Neural cell (in vitro differentiated cells): ENCODE measurements around the gene CMTM7. TPM values are rescaled to one million over a fixed set of nuclear protein-coding genes. Genes with fewer than 3 reads are reported as not detected.

Source experiments
- H2AFZ ChIP-seq: fragments of 200-600, 300-800 bp; sonication (generic), shearing (Covaris generic); 2 replicates; pipeline ENCODE4 v1.6.0; 2014; ENCODE audit warnings: low read depth, mild to moderate bottlenecking, antibody characterized with exemption, low read length, moderate library complexity
- H3F3A ChIP-seq: fragments of 200-600 bp; shearing (Covaris generic); 2 replicates; pipeline ENCODE4 v1.6.1; 2016; ENCODE audit warnings: mild to moderate bottlenecking, moderate library complexity, mixed read lengths, antibody characterized with exemption, low read length; ENCODE audit not compliant: insufficient read depth, poor library complexity, severe bottlenecking
- H3K27ac ChIP-seq: fragments of 200-600, 300-800 bp; sonication (generic), shearing (Covaris generic); 2 replicates; pipeline ENCODE4 v1.5.1; 2014; ENCODE audit warnings: mild to moderate bottlenecking, low read length, moderate library complexity
- H3K27me3 ChIP-seq: fragments of 300-800, 200-600 bp; sonication (generic), shearing (Covaris generic); 2 replicates; pipeline ENCODE4 v1.6.0; 2014; ENCODE audit warnings: mild to moderate bottlenecking, low read depth, low read length, moderate library complexity; ENCODE audit not compliant: insufficient read depth
- H3K36me3 ChIP-seq: fragments of 300-800, 200-600 bp; sonication (generic), shearing (Covaris generic); 2 replicates; pipeline ENCODE4 v1.5.1; 2014; ENCODE audit warnings: mild to moderate bottlenecking, antibody characterized with exemption, low read length, moderate library complexity; ENCODE audit not compliant: insufficient read depth
- H3K4me2 ChIP-seq: fragments of 300-800, 200-600 bp; sonication (generic), shearing (Covaris generic); 2 replicates; pipeline ENCODE4 v1.6.0; 2014; ENCODE audit warnings: mild to moderate bottlenecking, low read length
- H3K4me3 ChIP-seq: fragments of 300-800, 200-600 bp; sonication (generic), shearing (Covaris generic); 2 replicates; pipeline ENCODE4 v1.5.1; 2014; ENCODE audit warnings: mild to moderate bottlenecking, low read length, moderate library complexity
- H3K79me2 ChIP-seq: fragments of 200-600 bp; shearing (Covaris generic); replicated peaks from 2 replicates; pipeline ENCODE4 v1.6.0; 2014; ENCODE audit warnings: mild to moderate bottlenecking, low read length, moderate library complexity; ENCODE audit not compliant: insufficient read depth
- H3K9ac ChIP-seq: fragments of 300-800, 200-600 bp; sonication (generic), shearing (Covaris generic); 2 replicates; pipeline ENCODE4 v1.6.1; 2016; ENCODE audit warnings: mild to moderate bottlenecking, low read length, mixed read lengths
- H3K9me2 ChIP-seq: fragments of 200-600 bp; shearing (Covaris generic); 2 replicates; pipeline ENCODE4 v1.6.1; 2016; ENCODE audit warnings: mild to moderate bottlenecking, low read length, mixed read lengths; ENCODE audit not compliant: insufficient read depth
- H3K9me3 ChIP-seq: fragments of 200-600, 300-800 bp; sonication (generic), shearing (Covaris generic); 2 replicates; pipeline ENCODE4 v1.6.1; 2016; ENCODE audit warnings: mild to moderate bottlenecking, mixed run types, low read length, moderate library complexity, mixed read lengths
- H4K20me1 ChIP-seq: fragments of 200-600 bp; shearing (Covaris generic); 2 replicates; pipeline ENCODE4 v1.6.1; 2016; ENCODE audit warnings: mild to moderate bottlenecking, mixed run types; ENCODE audit not compliant: insufficient read depth
- CTCF ChIP-seq: fragments of 450-650 bp; IDR thresholded peaks from 2 replicates; pipeline ENCODE4 v1.5.1; 2014; ENCODE audit warnings: antibody characterized with exemption, mild to moderate bottlenecking, moderate library complexity; ENCODE audit not compliant: poor library complexity, severe bottlenecking
- EP300 ChIP-seq: fragments of 450-650 bp; conservative IDR thresholded peaks from 2 replicates; pipeline ENCODE4 v1.6.1; 2014; ENCODE audit warnings: antibody characterized with exemption, mild to moderate bottlenecking, moderate library complexity; ENCODE audit not compliant: poor library complexity, severe bottlenecking
- EZH2 ChIP-seq: fragments of 200-600, 300-800 bp; shearing (Covaris generic), sonication (generic); IDR thresholded peaks from 2 replicates; pipeline ENCODE4 v1.6.1; 2014; ENCODE audit warnings: antibody characterized with exemption, low read length, borderline replicate concordance, mild to moderate bottlenecking; ENCODE audit not compliant: insufficient read depth, poor library complexity, severe bottlenecking
- MXI1 ChIP-seq: fragments of 450-650 bp; conservative IDR thresholded peaks from 2 replicates; pipeline ENCODE4 v1.6.1; 2014; ENCODE audit warnings: antibody characterized with exemption, mild to moderate bottlenecking; ENCODE audit not compliant: poor library complexity, severe bottlenecking
- POLR2AphosphoS5 ChIP-seq: IDR thresholded peaks from 2 replicates; pipeline ENCODE4 v1.6.1; 2012
- RAD21 ChIP-seq: fragments of 450-650 bp; conservative IDR thresholded peaks from 2 replicates; pipeline ENCODE4 v1.6.1; 2014; ENCODE audit warnings: antibody characterized with exemption, mild to moderate bottlenecking, moderate library complexity
- REST ChIP-seq: IDR thresholded peaks from 2 replicates; pipeline ENCODE4 v1.6.1; 2012; ENCODE audit warnings: borderline replicate concordance
- SMC3 ChIP-seq: fragments of 450-650 bp; conservative IDR thresholded peaks from 2 replicates; pipeline ENCODE4 v1.6.1; 2014; ENCODE audit warnings: antibody characterized with exemption, mild to moderate bottlenecking, moderate library complexity; ENCODE audit not compliant: poor library complexity
- TAF1 ChIP-seq: IDR thresholded peaks from 2 replicates; pipeline ENCODE4 v1.6.1; 2012; ENCODE audit warnings: low read depth
- polyA plus RNA-seq: library from polyadenylated mRNA; depleted of rRNA; stranded (reverse); fragments of >200 nt; gene quantifications from 2 replicates; pipeline ENCODE4 v1.2.3, GENCODE V29; 2014

CMTM7 gene
- polyA plus RNA-seq, 1 donor from 2014 or later: 0.57 TPM

GRCh38 chr3:32421185-32421584 lies 29.5 kb downstream of the CMTM7 start:
- Histone ChIP-seq H3K4me2 (no peak overlapping the region), H4K20me1 (no peaks in the 10 kb centered on the region), H3F3A (no peaks in the 10 kb centered on the region), H3K9ac (no peak overlapping the region), H3K27ac (no peak overlapping the region), H3K9me3 (no peaks in the 10 kb centered on the region), H3K79me2 (no peaks in the 10 kb centered on the region), H3K4me3 (no peak overlapping the region), H3K9me2 (no peaks in the 10 kb centered on the region), H2AFZ (no peak overlapping the region), H3K27me3 (no peaks in the 10 kb centered on the region), H3K36me3 (no peaks in the 10 kb centered on the region)
- TF ChIP-seq TAF1 (no peak), CTCF (no peak), EP300 (no peak), SMC3 (no peak), EZH2 (no peak), MXI1 (no peak), POLR2AphosphoS5 (no peak), REST (no peak), RAD21 (no peak)

- no peak overlapping the region for H3K27ac ChIP-seq
- no peaks in the 10 kb centered on the region for H3K9me3 ChIP-seq
- no peaks in the 10 kb centered on the region for H3K27me3 ChIP-seq
- H3F3A ChIP-seq: no peaks in the 10 kb centered on the region
- no peaks in the 10 kb centered on the region for H3K36me3 ChIP-seq
- H3K9me2 ChIP-seq: no peaks in the 10 kb centered on the region
- H3K4me3 ChIP-seq: no peak overlapping the region
- no peak overlapping the region for H3K4me2 ChIP-seq
- TF ChIP-seq REST (no peak), CTCF (no peak), SMC3 (no peak), RAD21 (no peak), EP300 (no peak), TAF1 (no peak), POLR2AphosphoS5 (no peak), MXI1 (no peak), EZH2 (no peak)
- no peaks in the 10 kb centered on the region for H4K20me1 ChIP-seq
- H3K79me2 ChIP-seq: no peaks in the 10 kb centered on the region
- no peak overlapping the region for H2AFZ ChIP-seq
- no peak overlapping the region for H3K9ac ChIP-seq
Observed at GRCh38 chr3:32421991-32422859, 30.6 kb downstream of the CMTM7 start.
